K562 (cell line): ENCODE data around the gene ZBTB48. TPM values are rescaled to one million over a fixed set of nuclear protein-coding genes. Genes with fewer than 3 reads are reported as not detected.

Source experiments
- DDX20 ChIP-seq: fragments of 450-650 bp; IDR thresholded peaks from 2 replicates; pipeline ENCODE4 v1.6.1; 2016; ENCODE audit warnings: missing genetic modification characterization, low read depth, mild to moderate bottlenecking, missing compliant biosample characterization, moderate library complexity
- MAFF ChIP-seq: IDR thresholded peaks from 2 replicates; pipeline ENCODE4 v1.6.1; 2012; ENCODE audit warnings: low read length, improper control_type of control experiment
- NR2C2 ChIP-seq, 2 experiments: fragments of 200-800 bp in 1 of 2; sonication (Bioruptor generic) in 1 of 2; sonication (generic) in 1 of 2; formaldehyde crosslinking in 1 of 2; IDR thresholded peaks; 2 replicates each; pipeline versions ENCODE4 v1.6.1 to v1.8.0; 2016 to 2022; ENCODE audit warnings: mild to moderate bottlenecking in 1 of 2, missing compliant biosample characterization in 1 of 2, missing genetic modification characterization in 1 of 2, missing genetic modification reagents in 1 of 2
- POLR2G ChIP-seq: fragments of 200-400 bp; formaldehyde crosslinking; IDR thresholded peaks from 2 replicates; pipeline ENCODE4 v1.6.1; 2017; ENCODE audit warnings: low read depth, mild to moderate bottlenecking, antibody characterized with exemption, low read length, moderate library complexity
- RBFOX2 ChIP-seq: fragments of 200-400 bp; formaldehyde crosslinking; IDR thresholded peaks from 2 replicates; pipeline ENCODE4 v1.6.1; 2017; ENCODE audit warnings: low read depth, mild to moderate bottlenecking, low read length, moderate library complexity
- SRSF1 ChIP-seq: fragments of 200-400 bp; formaldehyde crosslinking; IDR thresholded peaks from 2 replicates; pipeline ENCODE4 v1.6.1; 2017; ENCODE audit warnings: mild to moderate bottlenecking, low read depth, low read length, moderate library complexity
- ZNF436 ChIP-seq: fragments of 250-450, 450-650 bp; sonication (Bioruptor Pico); formaldehyde crosslinking; IDR thresholded peaks from 2 replicates; pipeline ENCODE4 v1.7.0; 2020; ENCODE audit warnings: mild to moderate bottlenecking
- ZNF830 ChIP-seq: fragments of 250-450 bp; sonication (Bioruptor Pico); IDR thresholded peaks from 2 replicates; pipeline ENCODE4 v1.5.0; 2021; ENCODE audit warnings: mild to moderate bottlenecking
- polyA plus RNA-seq, 8 experiments: library from polyadenylated mRNA; depleted of rRNA in 4 of 8; stranded (reverse) in 5 of 8; unstranded in 3 of 8; fragments of >200 nt; fragmentation: Nextera tagmentation in 2 of 8; fragmentation: Illumina TruSeq in 1 of 8; extraction: Ambion mirVana in 2 of 8; extraction: Trizol in 1 of 8; gene quantifications; 2 replicates each; pipeline versions ENCODE4 v1.2.1 to v1.2.3, GENCODE V29; 2011 to 2014; ENCODE audit warnings: inconsistent platforms in 1 of 8, missing spikeins in 1 of 8
- total RNA-seq, 7 experiments: library from RNA; depleted of rRNA in 6 of 7; stranded (reverse); fragments of >200 nt in 6 of 7; fragmentation: Illumina TruSeq in 2 of 7; extraction: Trizol in 2 of 7; gene quantifications; 2 replicates each; pipeline versions ENCODE4 v1.2.1 to v1.2.3, GENCODE V29; 2011 to 2021; ENCODE audit warnings: low replicate concordance in 1 of 7
- TF ChIP-seq, protein P1 (sequence below): fragments of 450-650 bp; IDR thresholded peaks from 2 replicates; pipeline ENCODE4 v1.6.1; 2016; ENCODE audit warnings: mild to moderate bottlenecking
- TF ChIP-seq, protein P2 (sequence below): fragments of 250-450 bp; sonication (Bioruptor Pico); IDR thresholded peaks from 2 replicates; pipeline ENCODE4 v1.4.0; 2020
- TF ChIP-seq, protein P3 (sequence below): fragments of 250-450 bp; sonication (Bioruptor Pico); IDR thresholded peaks from 2 replicates; pipeline ENCODE4 v1.9.0; 2021; ENCODE audit warnings: mild to moderate bottlenecking, inconsistent platforms
- TF ChIP-seq, protein P4 (sequence below): fragments of 250-450 bp; sonication (Bioruptor Pico); IDR thresholded peaks from 2 replicates; pipeline ENCODE4 v1.5.0; 2021
- TF ChIP-seq, protein P5 (sequence below), 3 experiments: fragments of 200-800 bp in 1 of 3; sonication (Bioruptor generic) in 1 of 3; sonication (generic) in 1 of 3; formaldehyde crosslinking in 1 of 3; IDR thresholded peaks; 2 replicates each; pipeline versions ENCODE4 v1.6.1 to v1.8.0; 2016 to 2022; ENCODE audit warnings: mild to moderate bottlenecking in 2 of 3, missing compliant biosample characterization in 2 of 3, missing genetic modification characterization in 2 of 3, missing genetic modification reagents in 1 of 3

The ZBTB48 gene
- total and polyA plus RNA-seq, 9 of the 15 experiments (the other 6 are each of a cell fraction or from before 2014, with no cell fraction given): 1.9 to 66.9 (median 29.5) TPM

DNA sequence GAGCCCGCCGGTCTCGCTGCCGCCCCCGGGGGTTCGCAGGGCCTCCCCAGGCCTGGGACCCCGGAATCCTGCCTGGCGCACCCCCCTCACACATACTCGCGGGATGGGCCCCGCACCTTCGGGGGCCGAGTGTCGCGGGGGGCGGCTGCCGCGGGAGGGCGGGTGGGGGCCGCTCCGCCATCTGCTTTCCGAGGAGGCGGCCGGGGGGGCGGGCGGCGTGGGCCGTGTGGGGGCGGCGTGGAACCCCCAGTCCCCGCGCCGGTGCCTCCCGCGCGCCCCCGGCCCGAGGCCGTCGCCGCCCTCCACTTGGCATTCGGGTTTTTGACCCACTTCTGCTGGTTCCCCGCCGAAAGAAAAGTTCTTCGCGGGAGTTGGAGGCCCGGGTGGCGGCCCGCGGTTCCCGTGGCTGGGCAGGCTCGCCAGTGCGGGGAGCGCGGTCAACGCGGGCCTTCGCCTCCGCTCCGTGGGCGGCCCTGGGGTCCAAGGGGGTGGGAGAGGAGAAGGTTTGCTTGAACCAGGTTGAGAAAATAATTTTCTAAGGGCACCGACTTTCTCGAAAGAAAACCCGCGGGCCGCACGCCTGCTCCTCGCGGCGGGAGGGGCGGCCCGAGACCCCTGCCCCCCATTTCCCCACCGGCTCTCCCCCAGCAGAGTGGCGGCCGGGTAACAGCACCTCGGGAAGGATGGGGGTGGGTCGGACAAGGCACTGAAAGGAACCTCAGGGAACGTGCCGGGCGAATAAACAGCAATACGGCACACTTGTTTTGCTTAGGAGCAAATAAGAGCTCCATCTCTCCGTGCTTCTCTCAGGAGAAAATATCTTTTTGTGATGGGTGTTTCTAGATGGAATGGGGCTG lies 35.4 kb downstream of the ZBTB48 start (continued):
- TF ChIP-seq, protein P1, sequence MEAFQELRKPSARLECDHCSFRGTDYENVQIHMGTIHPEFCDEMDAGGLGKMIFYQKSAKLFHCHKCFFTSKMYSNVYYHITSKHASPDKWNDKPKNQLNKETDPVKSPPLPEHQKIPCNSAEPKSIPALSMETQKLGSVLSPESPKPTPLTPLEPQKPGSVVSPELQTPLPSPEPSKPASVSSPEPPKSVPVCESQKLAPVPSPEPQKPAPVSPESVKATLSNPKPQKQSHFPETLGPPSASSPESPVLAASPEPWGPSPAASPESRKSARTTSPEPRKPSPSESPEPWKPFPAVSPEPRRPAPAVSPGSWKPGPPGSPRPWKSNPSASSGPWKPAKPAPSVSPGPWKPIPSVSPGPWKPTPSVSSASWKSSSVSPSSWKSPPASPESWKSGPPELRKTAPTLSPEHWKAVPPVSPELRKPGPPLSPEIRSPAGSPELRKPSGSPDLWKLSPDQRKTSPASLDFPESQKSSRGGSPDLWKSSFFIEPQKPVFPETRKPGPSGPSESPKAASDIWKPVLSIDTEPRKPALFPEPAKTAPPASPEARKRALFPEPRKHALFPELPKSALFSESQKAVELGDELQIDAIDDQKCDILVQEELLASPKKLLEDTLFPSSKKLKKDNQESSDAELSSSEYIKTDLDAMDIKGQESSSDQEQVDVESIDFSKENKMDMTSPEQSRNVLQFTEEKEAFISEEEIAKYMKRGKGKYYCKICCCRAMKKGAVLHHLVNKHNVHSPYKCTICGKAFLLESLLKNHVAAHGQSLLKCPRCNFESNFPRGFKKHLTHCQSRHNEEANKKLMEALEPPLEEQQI: no peak
- TF ChIP-seq ZNF830 (CRISPR knock-in tag) (no peak), RBFOX2 (peak; percentile 81), MAFF (no peak), DDX20 (no peak), NR2C2 (CRISPR knock-in tag; IDR thresholded peaks at IDR 0.05) (no peak), NR2C2 (tag; IDR thresholded peaks at IDR 0.05) (no peak), SRSF1 (no peak), ZNF436 (CRISPR knock-in tag) (no peak), POLR2G (peak; percentile 71)
- TF ChIP-seq, protein P2, sequence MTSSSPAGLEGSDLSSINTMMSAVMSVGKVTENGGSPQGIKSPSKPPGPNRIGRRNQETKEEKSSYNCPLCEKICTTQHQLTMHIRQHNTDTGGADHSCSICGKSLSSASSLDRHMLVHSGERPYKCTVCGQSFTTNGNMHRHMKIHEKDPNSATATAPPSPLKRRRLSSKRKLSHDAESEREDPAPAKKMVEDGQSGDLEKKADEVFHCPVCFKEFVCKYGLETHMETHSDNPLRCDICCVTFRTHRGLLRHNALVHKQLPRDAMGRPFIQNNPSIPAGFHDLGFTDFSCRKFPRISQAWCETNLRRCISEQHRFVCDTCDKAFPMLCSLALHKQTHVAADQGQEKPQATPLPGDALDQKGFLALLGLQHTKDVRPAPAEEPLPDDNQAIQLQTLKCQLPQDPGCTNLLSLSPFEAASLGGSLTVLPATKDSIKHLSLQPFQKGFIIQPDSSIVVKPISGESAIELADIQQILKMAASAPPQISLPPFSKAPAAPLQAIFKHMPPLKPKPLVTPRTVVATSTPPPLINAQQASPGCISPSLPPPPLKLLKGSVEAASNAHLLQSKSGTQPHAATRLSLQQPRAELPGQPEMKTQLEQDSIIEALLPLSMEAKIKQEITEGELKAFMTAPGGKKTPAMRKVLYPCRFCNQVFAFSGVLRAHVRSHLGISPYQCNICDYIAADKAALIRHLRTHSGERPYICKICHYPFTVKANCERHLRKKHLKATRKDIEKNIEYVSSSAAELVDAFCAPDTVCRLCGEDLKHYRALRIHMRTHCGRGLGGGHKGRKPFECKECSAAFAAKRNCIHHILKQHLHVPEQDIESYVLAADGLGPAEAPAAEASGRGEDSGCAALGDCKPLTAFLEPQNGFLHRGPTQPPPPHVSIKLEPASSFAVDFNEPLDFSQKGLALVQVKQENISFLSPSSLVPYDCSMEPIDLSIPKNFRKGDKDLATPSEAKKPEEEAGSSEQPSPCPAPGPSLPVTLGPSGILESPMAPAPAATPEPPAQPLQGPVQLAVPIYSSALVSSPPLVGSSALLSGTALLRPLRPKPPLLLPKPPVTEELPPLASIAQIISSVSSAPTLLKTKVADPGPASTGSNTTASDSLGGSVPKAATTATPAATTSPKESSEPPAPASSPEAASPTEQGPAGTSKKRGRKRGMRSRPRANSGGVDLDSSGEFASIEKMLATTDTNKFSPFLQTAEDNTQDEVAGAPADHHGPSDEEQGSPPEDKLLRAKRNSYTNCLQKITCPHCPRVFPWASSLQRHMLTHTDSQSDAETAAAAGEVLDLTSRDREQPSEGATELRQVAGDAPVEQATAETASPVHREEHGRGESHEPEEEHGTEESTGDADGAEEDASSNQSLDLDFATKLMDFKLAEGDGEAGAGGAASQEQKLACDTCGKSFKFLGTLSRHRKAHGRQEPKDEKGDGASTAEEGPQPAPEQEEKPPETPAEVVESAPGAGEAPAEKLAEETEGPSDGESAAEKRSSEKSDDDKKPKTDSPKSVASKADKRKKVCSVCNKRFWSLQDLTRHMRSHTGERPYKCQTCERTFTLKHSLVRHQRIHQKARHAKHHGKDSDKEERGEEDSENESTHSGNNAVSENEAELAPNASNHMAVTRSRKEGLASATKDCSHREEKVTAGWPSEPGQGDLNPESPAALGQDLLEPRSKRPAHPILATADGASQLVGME (CRISPR knock-in tag): no peak
- TF ChIP-seq, protein P3, sequence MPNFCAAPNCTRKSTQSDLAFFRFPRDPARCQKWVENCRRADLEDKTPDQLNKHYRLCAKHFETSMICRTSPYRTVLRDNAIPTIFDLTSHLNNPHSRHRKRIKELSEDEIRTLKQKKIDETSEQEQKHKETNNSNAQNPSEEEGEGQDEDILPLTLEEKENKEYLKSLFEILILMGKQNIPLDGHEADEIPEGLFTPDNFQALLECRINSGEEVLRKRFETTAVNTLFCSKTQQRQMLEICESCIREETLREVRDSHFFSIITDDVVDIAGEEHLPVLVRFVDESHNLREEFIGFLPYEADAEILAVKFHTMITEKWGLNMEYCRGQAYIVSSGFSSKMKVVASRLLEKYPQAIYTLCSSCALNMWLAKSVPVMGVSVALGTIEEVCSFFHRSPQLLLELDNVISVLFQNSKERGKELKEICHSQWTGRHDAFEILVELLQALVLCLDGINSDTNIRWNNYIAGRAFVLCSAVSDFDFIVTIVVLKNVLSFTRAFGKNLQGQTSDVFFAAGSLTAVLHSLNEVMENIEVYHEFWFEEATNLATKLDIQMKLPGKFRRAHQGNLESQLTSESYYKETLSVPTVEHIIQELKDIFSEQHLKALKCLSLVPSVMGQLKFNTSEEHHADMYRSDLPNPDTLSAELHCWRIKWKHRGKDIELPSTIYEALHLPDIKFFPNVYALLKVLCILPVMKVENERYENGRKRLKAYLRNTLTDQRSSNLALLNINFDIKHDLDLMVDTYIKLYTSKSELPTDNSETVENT: no peak
- TF ChIP-seq, protein P4, sequence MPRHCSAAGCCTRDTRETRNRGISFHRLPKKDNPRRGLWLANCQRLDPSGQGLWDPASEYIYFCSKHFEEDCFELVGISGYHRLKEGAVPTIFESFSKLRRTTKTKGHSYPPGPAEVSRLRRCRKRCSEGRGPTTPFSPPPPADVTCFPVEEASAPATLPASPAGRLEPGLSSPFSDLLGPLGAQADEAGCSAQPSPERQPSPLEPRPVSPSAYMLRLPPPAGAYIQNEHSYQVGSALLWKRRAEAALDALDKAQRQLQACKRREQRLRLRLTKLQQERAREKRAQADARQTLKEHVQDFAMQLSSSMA (CRISPR knock-in tag): no peak
- TF ChIP-seq, protein P5, sequence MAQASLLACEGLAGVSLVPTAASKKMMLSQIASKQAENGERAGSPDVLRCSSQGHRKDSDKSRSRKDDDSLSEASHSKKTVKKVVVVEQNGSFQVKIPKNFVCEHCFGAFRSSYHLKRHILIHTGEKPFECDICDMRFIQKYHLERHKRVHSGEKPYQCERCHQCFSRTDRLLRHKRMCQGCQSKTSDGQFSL (CRISPR knock-in tag; IDR thresholded peaks at IDR 0.05): no peak
- TF ChIP-seq, protein P5 (tag; IDR thresholded peaks at IDR 0.05): no peak
